ENCODE results near the gene HOXD8. TPM values are rescaled to one million over a fixed set of nuclear protein-coding genes. Genes with fewer than 3 reads are reported as not detected.

The HOXD8 gene
- total and polyA plus RNA-seq, 9 of the 15 experiments (the other 6 are each of a cell fraction or from before 2014, with no cell fraction given): 0.04 to 0.15 TPM; not detected in 7

- Histone ChIP-seq H3K9me1 (ENCODE audit: control insufficient read depth, insufficient read depth, low read length) (no peaks in the 10 kb centered on the region), H3K36me3 (ENCODE audit: control insufficient read depth, insufficient read depth, low read length) (no peaks in the 10 kb centered on the region), H3K79me2 (ENCODE audit: control insufficient read depth, insufficient read depth, low read length) (no peaks in the 10 kb centered on the region), H3K9me3 (replicated peaks; ENCODE audit: control insufficient read depth, insufficient read depth, low read depth, low read length) (no peaks in the 10 kb centered on the region), H3K4me3 (no peak overlapping the region), H3K9ac (ENCODE audit: insufficient read depth in 1 of 2, low read depth in 2 of 2, low read length in 2 of 2) (no peak overlapping the region), H2AFZ (ENCODE audit: low read depth, low read length) (no peak overlapping the region), H3K27me3 (ENCODE audit: control insufficient read depth in 2 of 2, insufficient read depth in 2 of 2, low read length in 2 of 2) (peaks cover 46 to 69% of the 10 kb centered on the region in 2 experiments), H3K4me2 (ENCODE audit: insufficient read depth, low read length) (no peak overlapping the region), H3K27ac (ENCODE audit: extremely low read depth, low read depth, low read length) (no peak overlapping the region), H3K4me1 (replicated peaks in 1 of 2; ENCODE audit: control insufficient read depth in 2 of 2, insufficient read depth in 2 of 2, low read length in 2 of 2) (peaks cover 0 to 13% of the 10 kb centered on the region in 2 experiments; a peak in 2 of 5 replicates), H4K20me1 (replicated peaks; ENCODE audit: control insufficient read depth, insufficient read depth, low read length) (0 out of 2 replicates have a peak, but pooled peaks cover 2% of the 10 kb centered on the region)
- POLR2A ChIA-PET: no interaction called here
- ATAC-seq (peak; percentile 32), DNase-seq (ENCODE audit: extremely low read depth in 1 of 4, low spot score in 3 of 4) (no peak), FAIRE-seq (no peak)
- intact Hi-C loops (cut with micrococcal nuclease) (no loop called here), in situ Hi-C loops (cut with MboI) (loop anchor here (25.0 kb wide), 2 partner anchors 677 to 1627 kb away; no protein-coding TSS in a partner anchor)
- peak; percentile 17; the same call in 1 of the 2 replicates for TF ChIP-seq ATF3 (IDR thresholded peaks at IDR 0.05)
- no peak for TF ChIP-seq ATF3 (CRISPR knock-in tag; conservative IDR thresholded peaks at IDR 0.05)
- TF ChIP-seq CTCF (IDR thresholded peaks at IDR 0.05 in 2 of 3, conservative IDR thresholded peaks at IDR 0.05 in 1 of 3; ENCODE audit: insufficient read depth in 2 of 3, low read depth in 1 of 3, low read length in 3 of 3): 0 out of 6 replicates have a peak, but pooled peaks of 1 of the 3 experiments have one; percentile 14
- no peak for TF ChIP-seq PRMT5 (CRISPR knock-in tag; IDR thresholded peaks at IDR 0.05)
- TF ChIP-seq CHAMP1 (IDR thresholded peaks at IDR 0.05): no peak
- TF ChIP-seq SOX6 (IDR thresholded peaks at IDR 0.05): no peak
- 0 out of 2 replicates have a peak, but pooled peaks have one; percentile 18 for TF ChIP-seq ATF4 (CRISPR knock-in tag; IDR thresholded peaks at IDR 0.05)
- TF ChIP-seq PATZ1 (CRISPR knock-in tag; IDR thresholded peaks at IDR 0.05; ENCODE audit: borderline replicate concordance): no peak
- no peak for TF ChIP-seq CEBPG (CRISPR knock-in tag; IDR thresholded peaks at IDR 0.05)
- peak in 1 of 2 experiments; percentile 79; a peak in 2 of 4 replicates for TF ChIP-seq CEBPG (tag; conservative IDR thresholded peaks at IDR 0.05 in 1 of 2, IDR thresholded peaks at IDR 0.05 in 1 of 2)
- peak in 1 of 2 experiments; percentile 34; a peak in 1 of 4 replicates for TF ChIP-seq TRIM24 (IDR thresholded peaks at IDR 0.05)
- peak; percentile 13 to 53; a peak in 2 of 4 replicates for TF ChIP-seq RAD21 (CRISPR knock-in tag; conservative IDR thresholded peaks at IDR 0.05 in 1 of 2, IDR thresholded peaks at IDR 0.05 in 1 of 2)
- TF ChIP-seq ESRRA (IDR thresholded peaks at IDR 0.05; ENCODE audit: borderline replicate concordance, low read depth): peak; percentile 80
- peak; percentile 62 for TF ChIP-seq CTBP1 (IDR thresholded peaks at IDR 0.05; ENCODE audit: borderline replicate concordance)
- BruUV-seq (replicated peaks): no TSS peak
- CTCF ChIA-PET (ENCODE audit: low intra/inter-chr PET ratio): interaction anchor here (1.7 kb wide), 1 partner anchor 8 kb away, joined by 4 read pairs; no protein-coding TSS in a partner anchor
These were observed 5.5 kb downstream of the HOXD8 start for GRCh38 chr2:176135035-176135440.

Data from K562 (cell line).